ENCODE data around the gene SEMA3A.

- TF ChIP-seq CTCF (IDR thresholded peaks at IDR 0.05) (no peak), POLR2A (IDR thresholded peaks at IDR 0.05) (no peak)
Observed at GRCh38 chr7:84013616-84014240, 180.9 kb downstream of the SEMA3A start.

All from esophagus squamous epithelium (tissue), 4 donors.